ENCODE data around the gene CLIC6.

CLIC6 gene

DNA sequence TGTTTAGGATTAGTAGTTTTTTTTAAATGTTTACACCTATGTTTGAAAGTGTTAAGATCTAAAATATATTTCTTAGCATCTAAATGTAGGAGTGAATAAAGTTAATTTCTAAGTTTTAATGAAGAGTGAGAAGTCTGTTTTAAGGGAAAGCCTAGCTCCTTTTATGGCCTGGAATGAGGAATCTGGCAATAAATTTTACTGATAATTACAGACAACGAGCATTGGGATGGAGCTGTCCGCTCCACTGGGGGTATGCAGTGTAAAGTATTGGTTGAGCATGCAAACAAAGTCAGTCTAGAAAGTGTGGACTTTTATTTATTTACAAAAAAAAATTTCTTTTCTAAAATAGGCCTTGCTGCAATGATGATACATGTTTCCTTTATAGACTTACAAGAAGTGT, 19.0 kb downstream of the CLIC6 start (continued):
- TF ChIP-seq, protein P1, sequence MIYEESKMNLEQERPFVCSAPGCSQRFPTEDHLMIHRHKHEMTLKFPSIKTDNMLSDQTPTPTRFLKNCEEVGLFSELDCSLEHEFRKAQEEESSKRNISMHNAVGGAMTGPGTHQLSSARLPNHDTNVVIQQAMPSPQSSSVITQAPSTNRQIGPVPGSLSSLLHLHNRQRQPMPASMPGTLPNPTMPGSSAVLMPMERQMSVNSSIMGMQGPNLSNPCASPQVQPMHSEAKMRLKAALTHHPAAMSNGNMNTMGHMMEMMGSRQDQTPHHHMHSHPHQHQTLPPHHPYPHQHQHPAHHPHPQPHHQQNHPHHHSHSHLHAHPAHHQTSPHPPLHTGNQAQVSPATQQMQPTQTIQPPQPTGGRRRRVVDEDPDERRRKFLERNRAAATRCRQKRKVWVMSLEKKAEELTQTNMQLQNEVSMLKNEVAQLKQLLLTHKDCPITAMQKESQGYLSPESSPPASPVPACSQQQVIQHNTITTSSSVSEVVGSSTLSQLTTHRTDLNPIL (CRISPR knock-in tag; IDR thresholded peaks at IDR 0.05; ENCODE audit: low read depth), result no peak
- TF ChIP-seq, protein P2, sequence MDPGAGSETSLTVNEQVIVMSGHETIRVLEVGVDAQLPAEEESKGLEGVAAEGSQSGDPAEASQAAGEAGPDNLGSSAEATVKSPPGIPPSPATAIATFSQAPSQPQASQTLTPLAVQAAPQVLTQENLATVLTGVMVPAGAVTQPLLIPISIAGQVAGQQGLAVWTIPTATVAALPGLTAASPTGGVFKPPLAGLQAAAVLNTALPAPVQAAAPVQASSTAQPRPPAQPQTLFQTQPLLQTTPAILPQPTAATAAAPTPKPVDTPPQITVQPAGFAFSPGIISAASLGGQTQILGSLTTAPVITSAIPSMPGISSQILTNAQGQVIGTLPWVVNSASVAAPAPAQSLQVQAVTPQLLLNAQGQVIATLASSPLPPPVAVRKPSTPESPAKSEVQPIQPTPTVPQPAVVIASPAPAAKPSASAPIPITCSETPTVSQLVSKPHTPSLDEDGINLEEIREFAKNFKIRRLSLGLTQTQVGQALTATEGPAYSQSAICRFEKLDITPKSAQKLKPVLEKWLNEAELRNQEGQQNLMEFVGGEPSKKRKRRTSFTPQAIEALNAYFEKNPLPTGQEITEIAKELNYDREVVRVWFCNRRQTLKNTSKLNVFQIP (CRISPR knock-in tag; IDR thresholded peaks at IDR 0.05; ENCODE audit: borderline replicate concordance, low read depth), result no peak
- no peak for TF ChIP-seq ZNF8 (CRISPR knock-in tag; IDR thresholded peaks at IDR 0.05)

DNA sequence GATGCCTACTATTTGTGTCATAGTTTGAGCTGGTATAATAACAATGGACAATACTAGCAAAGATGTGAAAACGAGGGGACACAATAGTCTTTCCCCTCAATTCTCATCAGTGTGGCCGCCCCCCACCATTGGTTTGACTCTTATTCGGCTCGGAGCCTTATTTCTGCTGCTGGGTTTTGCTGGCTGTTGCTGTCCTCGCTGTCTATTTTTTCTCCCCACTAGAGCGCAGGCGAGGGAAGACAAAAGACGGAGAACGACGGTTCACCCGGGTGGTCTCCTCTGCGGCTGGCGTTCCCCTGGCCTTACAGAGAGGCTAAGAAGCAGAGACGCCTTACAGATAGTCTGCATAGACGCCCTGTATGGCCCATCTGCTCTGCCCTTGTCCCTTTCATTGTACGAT, 19.4 kb downstream of the CLIC6 start:
- ATAC-seq, result peak; percentile 86
- TF ChIP-seq, protein P3, sequence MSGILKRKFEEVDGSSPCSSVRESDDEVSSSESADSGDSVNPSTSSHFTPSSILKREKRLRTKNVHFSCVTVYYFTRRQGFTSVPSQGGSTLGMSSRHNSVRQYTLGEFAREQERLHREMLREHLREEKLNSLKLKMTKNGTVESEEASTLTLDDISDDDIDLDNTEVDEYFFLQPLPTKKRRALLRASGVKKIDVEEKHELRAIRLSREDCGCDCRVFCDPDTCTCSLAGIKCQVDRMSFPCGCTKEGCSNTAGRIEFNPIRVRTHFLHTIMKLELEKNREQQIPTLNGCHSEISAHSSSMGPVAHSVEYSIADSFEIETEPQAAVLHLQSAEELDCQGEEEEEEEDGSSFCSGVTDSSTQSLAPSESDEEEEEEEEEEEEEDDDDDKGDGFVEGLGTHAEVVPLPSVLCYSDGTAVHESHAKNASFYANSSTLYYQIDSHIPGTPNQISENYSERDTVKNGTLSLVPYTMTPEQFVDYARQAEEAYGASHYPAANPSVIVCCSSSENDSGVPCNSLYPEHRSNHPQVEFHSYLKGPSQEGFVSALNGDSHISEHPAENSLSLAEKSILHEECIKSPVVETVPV (CRISPR knock-in tag; IDR thresholded peaks at IDR 0.05), result no peak

DNA sequence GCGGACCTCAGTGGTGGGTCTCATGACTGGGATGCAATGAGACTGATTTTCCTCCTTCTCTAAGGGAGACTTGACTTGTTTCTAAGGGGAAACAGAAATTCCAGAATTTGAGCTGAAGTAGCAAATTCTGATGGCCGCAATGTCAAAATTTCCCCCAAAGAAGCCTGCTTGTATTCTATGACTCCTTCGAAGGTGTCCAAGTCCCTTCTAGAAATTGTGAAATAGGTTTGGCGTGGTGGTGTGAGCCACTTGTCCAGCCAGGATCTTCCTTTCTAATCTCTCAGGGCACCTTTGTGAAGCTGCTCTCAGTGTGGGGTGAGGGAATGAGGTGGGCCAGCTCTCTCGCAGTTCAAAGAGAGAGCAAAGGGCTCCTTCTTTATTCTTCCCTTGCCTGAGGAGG, 19.9 kb downstream of the CLIC6 start:
- no peak for ATAC-seq
- TF ChIP-seq ZNF70 (CRISPR knock-in tag; IDR thresholded peaks at IDR 0.05) (no peak), OSR1 (CRISPR knock-in tag; IDR thresholded peaks at IDR 0.05) (no peak), SNAI2 (CRISPR knock-in tag; IDR thresholded peaks at IDR 0.05) (no peak), TOX (CRISPR knock-in tag; IDR thresholded peaks at IDR 0.05; ENCODE audit: borderline replicate concordance) (no peak), PPARA (CRISPR knock-in tag; IDR thresholded peaks at IDR 0.05; ENCODE audit: borderline replicate concordance) (no peak), ESRRG (CRISPR knock-in tag; IDR thresholded peaks at IDR 0.05) (no peak), ZNF565 (CRISPR knock-in tag; conservative IDR thresholded peaks at IDR 0.05; ENCODE audit: low read depth) (no peak), CSDC2 (CRISPR knock-in tag; IDR thresholded peaks at IDR 0.05) (no peak), ZFP30 (CRISPR knock-in tag; IDR thresholded peaks at IDR 0.05) (no peak), GLIS3 (CRISPR knock-in tag; IDR thresholded peaks at IDR 0.05) (no peak), ZNF8 (CRISPR knock-in tag; IDR thresholded peaks at IDR 0.05) (no peak), BACH2 (CRISPR knock-in tag; IDR thresholded peaks at IDR 0.05; ENCODE audit: borderline replicate concordance) (no peak)
- TF ChIP-seq, protein P4, sequence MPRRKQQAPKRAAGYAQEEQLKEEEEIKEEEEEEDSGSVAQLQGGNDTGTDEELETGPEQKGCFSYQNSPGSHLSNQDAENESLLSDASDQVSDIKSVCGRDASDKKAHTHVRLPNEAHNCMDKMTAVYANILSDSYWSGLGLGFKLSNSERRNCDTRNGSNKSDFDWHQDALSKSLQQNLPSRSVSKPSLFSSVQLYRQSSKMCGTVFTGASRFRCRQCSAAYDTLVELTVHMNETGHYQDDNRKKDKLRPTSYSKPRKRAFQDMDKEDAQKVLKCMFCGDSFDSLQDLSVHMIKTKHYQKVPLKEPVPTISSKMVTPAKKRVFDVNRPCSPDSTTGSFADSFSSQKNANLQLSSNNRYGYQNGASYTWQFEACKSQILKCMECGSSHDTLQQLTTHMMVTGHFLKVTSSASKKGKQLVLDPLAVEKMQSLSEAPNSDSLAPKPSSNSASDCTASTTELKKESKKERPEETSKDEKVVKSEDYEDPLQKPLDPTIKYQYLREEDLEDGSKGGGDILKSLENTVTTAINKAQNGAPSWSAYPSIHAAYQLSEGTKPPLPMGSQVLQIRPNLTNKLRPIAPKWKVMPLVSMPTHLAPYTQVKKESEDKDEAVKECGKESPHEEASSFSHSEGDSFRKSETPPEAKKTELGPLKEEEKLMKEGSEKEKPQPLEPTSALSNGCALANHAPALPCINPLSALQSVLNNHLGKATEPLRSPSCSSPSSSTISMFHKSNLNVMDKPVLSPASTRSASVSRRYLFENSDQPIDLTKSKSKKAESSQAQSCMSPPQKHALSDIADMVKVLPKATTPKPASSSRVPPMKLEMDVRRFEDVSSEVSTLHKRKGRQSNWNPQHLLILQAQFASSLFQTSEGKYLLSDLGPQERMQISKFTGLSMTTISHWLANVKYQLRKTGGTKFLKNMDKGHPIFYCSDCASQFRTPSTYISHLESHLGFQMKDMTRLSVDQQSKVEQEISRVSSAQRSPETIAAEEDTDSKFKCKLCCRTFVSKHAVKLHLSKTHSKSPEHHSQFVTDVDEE (CRISPR knock-in tag; IDR thresholded peaks at IDR 0.05), result no peak
- TF ChIP-seq, protein P2 (CRISPR knock-in tag; IDR thresholded peaks at IDR 0.05; ENCODE audit: borderline replicate concordance, low read depth), result no peak
- TF ChIP-seq, protein P1 (CRISPR knock-in tag; IDR thresholded peaks at IDR 0.05; ENCODE audit: low read depth), result no peak

DNA sequence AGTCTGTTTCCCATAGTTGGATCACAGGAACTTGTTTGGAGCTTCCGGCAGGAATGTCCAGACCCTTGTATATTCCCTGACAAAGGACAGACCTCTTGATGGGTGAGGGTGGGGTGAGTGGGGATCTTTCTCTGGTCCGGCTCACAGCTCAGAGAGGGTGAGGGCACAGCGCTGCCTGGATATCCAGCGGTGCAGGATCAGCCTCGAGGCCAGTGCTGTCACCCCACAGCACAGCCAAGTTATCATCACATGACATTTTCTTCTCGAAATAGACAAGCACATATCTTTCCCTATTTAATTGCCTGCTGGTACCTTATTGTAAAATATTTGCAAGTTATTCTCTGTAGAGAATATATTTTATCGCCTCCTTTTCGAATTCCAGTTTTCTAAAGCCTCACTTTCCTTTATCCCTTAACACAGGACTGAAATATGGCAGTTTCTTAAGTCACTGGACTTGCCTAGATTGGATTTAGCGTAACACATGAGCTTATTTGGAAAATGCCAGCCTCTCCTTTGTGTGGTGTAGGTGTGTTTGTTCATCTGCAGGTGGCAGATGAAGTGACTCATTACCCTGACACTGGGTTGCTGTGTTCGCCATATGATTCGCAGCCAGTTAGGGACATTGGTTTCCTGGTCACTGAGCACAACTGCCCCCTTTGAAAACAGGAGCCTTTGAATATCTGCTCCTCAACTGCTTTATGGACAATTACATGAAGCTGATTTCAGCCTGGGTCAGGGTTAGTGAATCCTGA, 21.4 kb downstream of the CLIC6 start:
- ATAC-seq, result no peak
- TF ChIP-seq RARB (CRISPR knock-in tag; IDR thresholded peaks at IDR 0.05) (no peak), ESRRG (CRISPR knock-in tag; IDR thresholded peaks at IDR 0.05) (no peak), ZC3H10 (CRISPR knock-in tag; IDR thresholded peaks at IDR 0.05) (no peak), SNAI2 (CRISPR knock-in tag; IDR thresholded peaks at IDR 0.05) (no peak), ZNF70 (CRISPR knock-in tag; IDR thresholded peaks at IDR 0.05) (no peak), ZNF565 (CRISPR knock-in tag; conservative IDR thresholded peaks at IDR 0.05; ENCODE audit: low read depth) (no peak), TCF4 (CRISPR knock-in tag; IDR thresholded peaks at IDR 0.05; ENCODE audit: borderline replicate concordance) (no peak), CSDC2 (CRISPR knock-in tag; IDR thresholded peaks at IDR 0.05) (no peak), GLIS3 (CRISPR knock-in tag; IDR thresholded peaks at IDR 0.05) (no peak)
- TF ChIP-seq, protein P5, sequence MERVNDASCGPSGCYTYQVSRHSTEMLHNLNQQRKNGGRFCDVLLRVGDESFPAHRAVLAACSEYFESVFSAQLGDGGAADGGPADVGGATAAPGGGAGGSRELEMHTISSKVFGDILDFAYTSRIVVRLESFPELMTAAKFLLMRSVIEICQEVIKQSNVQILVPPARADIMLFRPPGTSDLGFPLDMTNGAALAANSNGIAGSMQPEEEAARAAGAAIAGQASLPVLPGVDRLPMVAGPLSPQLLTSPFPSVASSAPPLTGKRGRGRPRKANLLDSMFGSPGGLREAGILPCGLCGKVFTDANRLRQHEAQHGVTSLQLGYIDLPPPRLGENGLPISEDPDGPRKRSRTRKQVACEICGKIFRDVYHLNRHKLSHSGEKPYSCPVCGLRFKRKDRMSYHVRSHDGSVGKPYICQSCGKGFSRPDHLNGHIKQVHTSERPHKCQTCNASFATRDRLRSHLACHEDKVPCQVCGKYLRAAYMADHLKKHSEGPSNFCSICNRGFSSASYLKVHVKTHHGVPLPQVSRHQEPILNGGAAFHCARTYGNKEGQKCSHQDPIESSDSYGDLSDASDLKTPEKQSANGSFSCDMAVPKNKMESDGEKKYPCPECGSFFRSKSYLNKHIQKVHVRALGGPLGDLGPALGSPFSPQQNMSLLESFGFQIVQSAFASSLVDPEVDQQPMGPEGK (CRISPR knock-in tag; IDR thresholded peaks at IDR 0.05; ENCODE audit: borderline replicate concordance), result no peak
